Colonic mucosa (tissue), 4 donors: Measurements from ENCODE around the gene PLCB1. TPM values are rescaled to one million over a fixed set of nuclear protein-coding genes. Genes with fewer than 3 reads are reported as not detected.

Source experiments
- DNase-seq: peaks from one replicate; pipeline ENCODE4 v3.0.0-alpha.2; 2020
- H3K27ac ChIP-seq: fragments of 200-600 bp; one replicate; pipeline ENCODE4 v1.8.0; 2021
- H3K27me3 ChIP-seq: fragments of 200-600 bp; one replicate; pipeline ENCODE4 v1.8.0; 2021
- H3K36me3 ChIP-seq: fragments of 200-600 bp; one replicate; pipeline ENCODE4 v1.8.0; 2021
- H3K4me1 ChIP-seq: fragments of 200-600 bp; one replicate; pipeline ENCODE4 v1.8.0; 2021; ENCODE audit warnings: mild to moderate bottlenecking
- H3K4me3 ChIP-seq: fragments of 200-600 bp; one replicate; pipeline ENCODE4 v1.8.0; 2021
- H3K9ac ChIP-seq, 2 donors: one replicate each; pipeline ENCODE4 v1.7.0; 2013; ENCODE audit warnings: control low read depth in 2 of 2, low read depth in 2 of 2, low read length in 2 of 2
- H3K9me3 ChIP-seq: fragments of 200-600 bp; one replicate; pipeline ENCODE4 v1.8.0; 2021
- intact Hi-C: fragments of 100-400 bp; cut with DNase I; formaldehyde crosslinking; loops from one replicate; pipeline ENCODE4 v1.14.1; 2022
- total RNA-seq, 2 donors: library from RNA; stranded (reverse); fragmentation: NEBNext Ultra II Directional in 1 of 2; extraction: Animal tissue kit (Norgen Biotek cat#: 25700) in 1 of 2; gene quantifications; one replicate each; pipeline ENCODE4 v1.2.1, GENCODE V29; 2021
- TF ChIP-seq, protein P1 (sequence below): fragments of 200-600 bp; IDR thresholded peaks from one replicate; pipeline ENCODE4 v1.8.0; 2022; ENCODE audit warnings: antibody characterized with exemption, mild to moderate bottlenecking
- donor health status: healthy.
- donor health status: DM: no; HTN: no; CAD: no.
- donor health status: DM: no; HTN: no; CAD: no.

The PLCB1 gene
- total RNA-seq, 2 donors from 2014 or later, result 8.3 to 9.6 TPM

DNA sequence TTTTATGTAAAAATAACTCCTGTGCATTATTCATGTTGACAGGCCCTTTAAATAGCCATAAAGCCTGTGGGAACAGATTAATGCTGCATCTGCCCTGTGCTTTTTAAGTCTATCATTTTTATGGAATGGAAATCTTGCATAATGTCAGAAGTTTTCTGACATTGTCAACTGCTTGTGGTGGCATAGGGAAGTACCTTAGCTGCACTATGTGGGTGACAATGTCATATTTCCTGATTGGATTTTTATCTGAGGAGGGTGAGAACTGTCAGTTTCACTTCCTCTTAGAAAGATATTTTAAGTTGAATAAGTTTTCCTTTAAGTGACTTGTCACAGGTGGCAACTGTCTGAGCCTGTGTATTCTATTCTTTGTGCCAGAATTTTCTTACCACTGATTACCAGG, 267.9 kb downstream of the PLCB1 start:
- no peaks in the 10 kb centered on the region for H3K4me1 ChIP-seq
- H3K27me3 ChIP-seq, result no peaks in the 10 kb centered on the region
- no peak overlapping the region for H3K9ac ChIP-seq
- no peaks in the 10 kb centered on the region for H3K9me3 ChIP-seq
- TF ChIP-seq, protein P1, sequence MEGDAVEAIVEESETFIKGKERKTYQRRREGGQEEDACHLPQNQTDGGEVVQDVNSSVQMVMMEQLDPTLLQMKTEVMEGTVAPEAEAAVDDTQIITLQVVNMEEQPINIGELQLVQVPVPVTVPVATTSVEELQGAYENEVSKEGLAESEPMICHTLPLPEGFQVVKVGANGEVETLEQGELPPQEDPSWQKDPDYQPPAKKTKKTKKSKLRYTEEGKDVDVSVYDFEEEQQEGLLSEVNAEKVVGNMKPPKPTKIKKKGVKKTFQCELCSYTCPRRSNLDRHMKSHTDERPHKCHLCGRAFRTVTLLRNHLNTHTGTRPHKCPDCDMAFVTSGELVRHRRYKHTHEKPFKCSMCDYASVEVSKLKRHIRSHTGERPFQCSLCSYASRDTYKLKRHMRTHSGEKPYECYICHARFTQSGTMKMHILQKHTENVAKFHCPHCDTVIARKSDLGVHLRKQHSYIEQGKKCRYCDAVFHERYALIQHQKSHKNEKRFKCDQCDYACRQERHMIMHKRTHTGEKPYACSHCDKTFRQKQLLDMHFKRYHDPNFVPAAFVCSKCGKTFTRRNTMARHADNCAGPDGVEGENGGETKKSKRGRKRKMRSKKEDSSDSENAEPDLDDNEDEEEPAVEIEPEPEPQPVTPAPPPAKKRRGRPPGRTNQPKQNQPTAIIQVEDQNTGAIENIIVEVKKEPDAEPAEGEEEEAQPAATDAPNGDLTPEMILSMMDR, result no peak
- no peak overlapping the region for H3K27ac ChIP-seq
- H3K4me3 ChIP-seq, result no peak overlapping the region
- no peaks in the 10 kb centered on the region for H3K36me3 ChIP-seq
- no peak for DNase-seq
- intact Hi-C loops, result loop anchor here (10.0 kb wide), 1 partner anchor 315 kb away; no protein-coding TSS in a partner anchor

DNA sequence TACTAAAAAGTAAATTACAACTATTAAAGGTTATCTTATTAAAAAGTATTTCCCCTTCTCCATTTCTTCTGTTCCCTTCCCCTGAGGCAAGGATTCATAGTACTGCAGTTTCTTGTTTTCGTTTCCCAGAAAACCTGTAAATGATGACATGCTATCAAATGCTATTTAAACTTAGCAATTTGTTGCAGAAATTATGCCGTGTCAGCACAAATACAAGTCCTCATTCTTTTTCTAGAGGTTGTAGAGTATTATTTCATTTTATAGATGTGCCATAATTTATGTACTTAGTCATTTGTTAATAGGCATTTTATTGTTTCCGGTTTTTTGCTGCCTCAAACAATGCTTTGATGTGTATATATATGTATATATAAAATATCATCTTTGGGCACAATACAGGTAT, 268.4 kb downstream of the PLCB1 start:
- TF ChIP-seq, protein P1, result no peak
- Histone ChIP-seq H3K9me3 (no peaks in the 10 kb centered on the region), H3K36me3 (no peaks in the 10 kb centered on the region), H3K9ac (no peak overlapping the region), H3K27ac (no peak overlapping the region), H3K27me3 (no peaks in the 10 kb centered on the region), H3K4me3 (no peak overlapping the region), H3K4me1 (no peaks in the 10 kb centered on the region)
- intact Hi-C loops, result no loop called here
- no peak for DNase-seq

DNA sequence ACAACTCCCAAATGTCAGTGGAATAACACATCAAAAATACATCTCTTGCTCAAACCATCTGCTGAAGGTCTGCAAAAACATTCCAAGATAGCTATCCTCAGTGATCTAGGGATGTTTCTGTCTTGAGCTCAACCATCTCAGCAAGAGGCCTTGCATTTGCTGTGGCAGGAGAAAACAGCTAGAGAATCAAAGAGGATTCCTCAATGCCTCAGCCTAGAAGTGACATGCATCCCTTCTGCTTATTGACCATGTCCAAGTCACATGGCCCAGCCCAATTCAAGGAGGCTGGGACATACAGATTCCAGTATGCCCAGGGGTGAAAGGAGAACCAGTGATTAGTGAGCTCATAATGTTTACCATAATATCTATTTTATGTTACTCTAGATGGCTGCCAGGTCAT, 269.5 kb downstream of the PLCB1 start:
- Histone ChIP-seq H3K27me3 (no peaks in the 10 kb centered on the region), H3K36me3 (no peaks in the 10 kb centered on the region), H3K9me3 (no peaks in the 10 kb centered on the region), H3K9ac (no peak overlapping the region), H3K4me1 (no peaks in the 10 kb centered on the region), H3K4me3 (no peak overlapping the region), H3K27ac (no peak overlapping the region)
- DNase-seq, result no peak
- TF ChIP-seq, protein P1, result no peak
- intact Hi-C loops, result no loop called here

DNA sequence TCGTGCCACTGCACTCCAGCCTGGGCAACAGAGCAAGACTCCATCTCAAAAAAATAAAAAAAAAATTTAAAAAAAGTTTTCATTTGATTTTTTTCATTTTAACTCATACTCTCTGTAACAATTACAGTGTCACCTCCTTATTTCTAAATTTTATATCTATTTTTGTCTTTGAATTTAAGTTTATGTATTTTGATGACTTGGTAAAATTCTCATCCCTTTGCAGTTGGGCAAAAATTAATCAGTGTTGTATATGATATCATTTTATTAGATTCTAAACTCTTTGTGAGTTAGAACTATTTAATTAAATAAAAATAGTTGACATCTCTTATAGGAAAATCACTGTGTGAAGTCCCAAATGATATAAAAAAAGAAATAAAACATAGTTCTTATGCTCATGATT, 270.7 kb downstream of the PLCB1 start:
- Histone ChIP-seq H3K9ac (no peak overlapping the region), H3K27ac (no peak overlapping the region), H3K27me3 (no peaks in the 10 kb centered on the region), H3K4me1 (no peaks in the 10 kb centered on the region), H3K36me3 (no peaks in the 10 kb centered on the region), H3K4me3 (no peak overlapping the region), H3K9me3 (no peaks in the 10 kb centered on the region)
- no peak for DNase-seq
- TF ChIP-seq, protein P1, result no peak
- intact Hi-C loops, result no loop called here

DNA sequence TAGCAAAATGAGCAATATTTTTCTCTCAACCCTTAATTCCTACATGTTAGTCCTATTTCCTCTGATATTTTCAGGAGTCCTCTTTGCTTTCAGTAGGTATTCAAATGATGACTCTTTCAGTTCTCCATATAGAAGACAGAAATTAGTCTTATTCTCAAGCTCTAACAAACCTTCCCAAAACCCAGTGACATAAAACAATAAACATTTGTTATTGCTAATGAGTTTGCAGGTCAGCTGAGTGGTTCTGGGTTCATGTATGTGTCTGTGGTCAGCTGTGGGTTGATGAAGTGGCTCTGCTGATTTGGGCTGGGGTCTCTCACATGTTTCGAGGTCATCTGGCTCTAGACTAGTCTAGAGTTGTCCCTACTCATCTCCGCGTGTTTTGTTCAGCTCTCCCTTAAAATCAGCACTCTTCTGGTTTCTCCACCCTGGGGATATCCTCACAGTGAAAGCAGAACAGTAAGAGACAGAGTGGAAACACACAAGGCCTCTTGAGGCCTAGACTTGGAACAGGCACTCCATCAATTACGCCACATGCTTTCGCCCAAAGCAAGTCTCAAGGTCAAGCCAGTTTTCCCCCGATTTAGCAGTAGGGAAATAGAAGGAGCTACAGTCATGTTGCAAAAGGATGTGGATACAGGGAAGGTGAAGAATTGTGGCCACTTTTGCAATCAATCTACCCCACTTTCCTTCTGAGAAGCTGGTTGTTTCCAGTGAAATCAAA, 273.0 kb downstream of the PLCB1 start:
- TF ChIP-seq, protein P1, result no peak
- Histone ChIP-seq H3K4me3 (no peak overlapping the region), H3K9ac (no peak overlapping the region), H3K4me1 (no peaks in the 10 kb centered on the region), H3K27me3 (no peaks in the 10 kb centered on the region), H3K9me3 (no peaks in the 10 kb centered on the region), H3K27ac (no peak overlapping the region), H3K36me3 (no peaks in the 10 kb centered on the region)
- intact Hi-C loops, result no loop called here
- DNase-seq, result no peak
